HEK293T (cell line): Measurements from ENCODE around the gene CFC1B.
"Not testable (repeated sequence)": the region's sequence is repeated elsewhere in the genome, so short reads cannot be mapped to it uniquely, and the experiment has no call there.

Experiments used
- CTCF ChIA-PET: fragments of 350-600 bp; formaldehyde crosslinking; extraction: SDS; loops from one replicate; lab custom pipeline; 2021; ENCODE audit warnings: antibody characterized with exemption, inconsistent platforms; lab: Yijun Ruan, JAX
- POLR2A ChIA-PET: fragments of 350-600 bp; formaldehyde crosslinking; extraction: SDS; loops from one replicate; lab custom pipeline; 2020; ENCODE audit warnings: antibody characterized with exemption, inconsistent platforms; lab: Yijun Ruan, JAX
- DNase-seq: peaks from one replicate; pipeline ENCODE4 v3.0.0; 2012; ENCODE audit warnings: mixed read lengths; ENCODE audit errors: extremely low spot score

CFC1B gene

GRCh38 chr2:130520992-130521391 lies at the start of gene CFC1B:
Gene CFC1B (plus strand): TSS chr2:130521222. CDS start chr2:130521485, 263 bp downstream.
- CTCF ChIA-PET, DNase-seq, POLR2A ChIA-PET: not testable (repeated sequence)

- POLR2A ChIA-PET, DNase-seq, CTCF ChIA-PET: not testable (repeated sequence)
Observed at GRCh38 chr2:130491073-130491472, 29.9 kb upstream of the CFC1B start.

- POLR2A ChIA-PET, DNase-seq, CTCF ChIA-PET: not testable (repeated sequence)
Observed at GRCh38 chr2:130509228-130509627, 11.8 kb upstream of the CFC1B start, which contains the start of gene POTEI. Gene POTEI (minus strand): TSS chr2:130509328. CDS start chr2:130509235, 93 bp downstream.

- POLR2A ChIA-PET, CTCF ChIA-PET, DNase-seq: not testable (repeated sequence)
Observed at GRCh38 chr2:130510807-130511746, 9.9 kb upstream of the CFC1B start.

GRCh38 chr2:130511747-130512451 lies 9.1 kb upstream of the CFC1B start:
- CTCF ChIA-PET, POLR2A ChIA-PET, DNase-seq: not testable (repeated sequence)

GRCh38 chr2:130518516-130519106 lies 2.4 kb upstream of the CFC1B start:
- CTCF ChIA-PET, DNase-seq, POLR2A ChIA-PET: not testable (repeated sequence)

- DNase-seq, POLR2A ChIA-PET, CTCF ChIA-PET: not testable (repeated sequence)
Observed at GRCh38 chr2:130522390-130522789, 1.4 kb downstream of the CFC1B start.

- DNase-seq, POLR2A ChIA-PET, CTCF ChIA-PET: not testable (repeated sequence)
Observed at GRCh38 chr2:130527365-130527967, 6.4 kb downstream of the CFC1B start.

- CTCF ChIA-PET, POLR2A ChIA-PET, DNase-seq: not testable (repeated sequence)
Observed at GRCh38 chr2:130529545-130529944, 8.5 kb downstream of the CFC1B start.

- DNase-seq, POLR2A ChIA-PET, CTCF ChIA-PET: not testable (repeated sequence)
Observed at GRCh38 chr2:130530212-130530611, 9.2 kb downstream of the CFC1B start.

GRCh38 chr2:130531225-130531624 lies 10.2 kb downstream of the CFC1B start:
- DNase-seq, CTCF ChIA-PET, POLR2A ChIA-PET: not testable (repeated sequence)

GRCh38 chr2:130531672-130532071 lies 10.7 kb downstream of the CFC1B start:
- POLR2A ChIA-PET, CTCF ChIA-PET, DNase-seq: not testable (repeated sequence)

GRCh38 chr2:130536654-130537053 lies 15.6 kb downstream of the CFC1B start:
- CTCF ChIA-PET, DNase-seq, POLR2A ChIA-PET: not testable (repeated sequence)

GRCh38 chr2:130538271-130538670 lies 17.2 kb downstream of the CFC1B start:
- POLR2A ChIA-PET, DNase-seq, CTCF ChIA-PET: not testable (repeated sequence)

GRCh38 chr2:130542789-130543188 lies 21.8 kb downstream of the CFC1B start:
- CTCF ChIA-PET, DNase-seq, POLR2A ChIA-PET: not testable (repeated sequence)

GRCh38 chr2:130543785-130544528 lies 22.9 kb downstream of the CFC1B start:
- CTCF ChIA-PET, DNase-seq, POLR2A ChIA-PET: not testable (repeated sequence)

- DNase-seq, POLR2A ChIA-PET, CTCF ChIA-PET: not testable (repeated sequence)
Observed at GRCh38 chr2:130544978-130545377, 24.0 kb downstream of the CFC1B start.
